ENCODE results near the gene BRSK2. TPM values are rescaled to one million over a fixed set of nuclear protein-coding genes. Genes with fewer than 3 reads are reported as not detected.
"Not testable (repeated sequence)": the region's sequence is repeated elsewhere in the genome, so short reads cannot be mapped to it uniquely, and the experiment has no call there.

BRSK2 gene
- total RNA-seq, 4 donors from 2014 or later, result 0.72 to 1.6 (median 0.82) TPM; not detected in 1

GRCh38 chr11:1508986-1509385 lies 119.3 kb downstream of the BRSK2 start:
- no peak for TF ChIP-seq CTCF (IDR thresholded peaks at IDR 0.05)
- ATAC-seq (ENCODE audit: low FRiP score) (no peak), DNase-seq (ENCODE audit: low spot score) (no peak)

- no peak for TF ChIP-seq CTCF (IDR thresholded peaks at IDR 0.05)
Observed at GRCh38 chr11:1509626-1510255, 120.0 kb downstream of the BRSK2 start.

GRCh38 chr11:1510351-1510750 lies 120.6 kb downstream of the BRSK2 start:
- not testable (repeated sequence) for ATAC-seq (ENCODE audit: low FRiP score); DNase-seq (ENCODE audit: low spot score)

More at GRCh38 chr11:1509626-1510255, 120.0 kb downstream of the BRSK2 start:
- DNase-seq (ENCODE audit: low spot score) (no peak), ATAC-seq (ENCODE audit: low FRiP score) (no peak)

GRCh38 chr11:1510928-1511327 lies 121.2 kb downstream of the BRSK2 start:
- TF ChIP-seq CTCF (IDR thresholded peaks at IDR 0.05), result no peak
- no peak for ATAC-seq (ENCODE audit: low FRiP score)
- no peak for DNase-seq (ENCODE audit: low spot score)

- ATAC-seq (ENCODE audit: low FRiP score) (no peak), DNase-seq (ENCODE audit: low spot score) (no peak)
- no peak for TF ChIP-seq CTCF (IDR thresholded peaks at IDR 0.05)
Observed at GRCh38 chr11:1511937-1512496, 122.3 kb downstream of the BRSK2 start.

Other genes with a start within 250 kb of the BRSK2 start
- gene MUC5AC, start 232.0 kb upstream of the BRSK2 start, total RNA-seq, result not detected
- under 1 TPM in 1 of 4 donors, not detected in 3; 0.44 TPM for gene MUC5B, start 166.9 kb upstream of the BRSK2 start, total RNA-seq
- 10 to 100 TPM; 33.6 to 52.8 (median 39.9) TPM for gene TOLLIP, start 80.3 kb upstream of the BRSK2 start, total RNA-seq
- 10 to 100 TPM; 27.3 to 64.9 (median 34.1) TPM for gene MOB2, start 96.8 kb downstream of the BRSK2 start, total RNA-seq
- gene DUSP8, start 182.3 kb downstream of the BRSK2 start, total RNA-seq, result 1 to 10 TPM in 3 of 4 donors, under 1 TPM in 1; 0.47 to 5.6 (median 4.0) TPM
- not detected for gene KRTAP5-1, start 195.3 kb downstream of the BRSK2 start, total RNA-seq
- gene KRTAP5-2, start 208.4 kb downstream of the BRSK2 start, total RNA-seq, result not detected
- gene KRTAP5-3, start 218.5 kb downstream of the BRSK2 start, total RNA-seq, result not detected
- gene KRTAP5-4, start 232.2 kb downstream of the BRSK2 start, total RNA-seq, result not detected
- gene KRTAP5-5, start 239.8 kb downstream of the BRSK2 start, total RNA-seq, result not detected